ENCODE data around the gene ZNF154. TPM values are rescaled to one million over a fixed set of nuclear protein-coding genes. Genes with fewer than 3 reads are reported as not detected.

ZNF154 gene
- total and polyA plus RNA-seq, 7 donors, result 0.61 to 2.8 (median 1.4) TPM

GRCh38 chr19:57709616-57710015, 612 bp upstream of the ZNF154 start:
- H3K27ac ChIP-seq, result no peak overlapping the region
- no peaks in the 10 kb centered on the region for H3K4me1 ChIP-seq
- peaks cover 17% of the 10 kb centered on the region for H3K9me3 ChIP-seq
- ATAC-seq, result no peak
- intact Hi-C loops (cut with DNase I), result no loop called here
- H3K4me3 ChIP-seq, result peak overlapping the region; percentile 78
- 60 to 72% (median 63%) methylated on average over 15 of the region's 15 CpGs for WGBS, 3 donors
- peaks cover 6 to 17% of the 10 kb centered on the region in 2 donors for H3K36me3 ChIP-seq (ENCODE audit: insufficient read depth in 1 of 2, low read depth in 1 of 2)
- no peak for DNase-seq
- H3K27me3 ChIP-seq (ENCODE audit: insufficient read depth in 3 of 3, low read length in 2 of 3), result no peaks in the 10 kb centered on the region
- no peak for TF ChIP-seq CTCF (IDR thresholded peaks at IDR 0.05)

GRCh38 chr19:57706346-57706745, 2.7 kb downstream of the ZNF154 start:
- H3K4me3 ChIP-seq, result peak overlapping the region; percentile 4
- H3K9me3 ChIP-seq, result peaks cover 20% of the 10 kb centered on the region
- H3K4me1 ChIP-seq, result no peaks in the 10 kb centered on the region
- 96 to 100% (median 96%) methylated on average over 1 of the region's 1 CpG for WGBS, 3 donors
- H3K36me3 ChIP-seq (ENCODE audit: insufficient read depth in 1 of 2, low read depth in 1 of 2), result peaks cover 12 to 35% of the 10 kb centered on the region in 2 donors
- intact Hi-C loops (cut with DNase I), result no loop called here
- DNase-seq, result no peak
- no peak for TF ChIP-seq CTCF (IDR thresholded peaks at IDR 0.05)
- H3K27ac ChIP-seq, result no peak overlapping the region
- no peaks in the 10 kb centered on the region for H3K27me3 ChIP-seq (ENCODE audit: insufficient read depth in 3 of 3, low read length in 2 of 3)
- no peak for ATAC-seq

- H3K4me1 ChIP-seq, result no peaks in the 10 kb centered on the region
- ATAC-seq (no peak), DNase-seq (no peak)
- intact Hi-C loops (cut with DNase I), result no loop called here
- H3K27me3 ChIP-seq (ENCODE audit: insufficient read depth in 3 of 3, low read length in 2 of 3), result no peaks in the 10 kb centered on the region
- no peak overlapping the region for H3K27ac ChIP-seq
- peaks cover 15 to 61% of the 10 kb centered on the region in 2 donors for H3K36me3 ChIP-seq (ENCODE audit: insufficient read depth in 1 of 2, low read depth in 1 of 2)
- TF ChIP-seq CTCF (IDR thresholded peaks at IDR 0.05), result no peak
- H3K4me3 ChIP-seq, result no peak overlapping the region
- WGBS, 3 donors, result 96 to 98% (median 97%) methylated on average over 6 of the region's 6 CpGs
- peaks cover 42% of the 10 kb centered on the region for H3K9me3 ChIP-seq
These were observed 7.4 kb downstream of the ZNF154 start for GRCh38 chr19:57701625-57702024.

GRCh38 chr19:57689750-57690149, 19.3 kb downstream of the ZNF154 start:
- H3K9me3 ChIP-seq, result peaks cover 85% of the 10 kb centered on the region
- no peak for TF ChIP-seq CTCF (IDR thresholded peaks at IDR 0.05)

More at GRCh38 chr19:57689750-57690149, 19.3 kb downstream of the ZNF154 start:
- DNase-seq (no peak), ATAC-seq (no peak)
- H3K4me1 ChIP-seq, result no peaks in the 10 kb centered on the region
- H3K36me3 ChIP-seq (ENCODE audit: insufficient read depth in 1 of 2, low read depth in 1 of 2), result peaks cover 24 to 34% of the 10 kb centered on the region in 2 donors
- no peak overlapping the region for H3K27ac ChIP-seq
- H3K4me3 ChIP-seq, result no peak overlapping the region
- intact Hi-C loops (cut with DNase I), result no loop called here
- H3K27me3 ChIP-seq (ENCODE audit: insufficient read depth in 3 of 3, low read length in 2 of 3), result no peaks in the 10 kb centered on the region
- 95 to 100% (median 100%) methylated on average over 3 of the region's 3 CpGs for WGBS, 3 donors

Data from psoas muscle (tissue), 8 donors.